Liver (tissue), 9 donors: ENCODE results near the gene DOK5. TPM values are rescaled to one million over a fixed set of nuclear protein-coding genes. Genes with fewer than 3 reads are reported as not detected.

Source experiments
- DNase-seq: peaks from one replicate; pipeline ENCODE4 v3.0.0-alpha.2; 2017; ENCODE audit warnings: low spot score
- H3K27ac ChIP-seq, 2 donors: one replicate each; pipeline ENCODE4 v1.7.0; 2013; ENCODE audit warnings: inconsistent platforms in 2 of 2, low read length in 2 of 2, control low read depth in 1 of 2, low read depth in 1 of 2, mild to moderate bottlenecking in 1 of 2
- H3K27me3 ChIP-seq, 4 donors: one replicate each; pipeline versions ENCODE4 v1.6.1 to v1.7.0; 2013; ENCODE audit warnings: low read length in 3 of 4, inconsistent platforms in 1 of 4, mild to moderate bottlenecking in 1 of 4, moderate library complexity in 1 of 4; ENCODE audit not compliant: control insufficient read depth in 4 of 4, insufficient read depth in 4 of 4
- H3K36me3 ChIP-seq, 4 donors: one replicate each; pipeline versions ENCODE4 v1.6.1 to v1.7.0; 2013; ENCODE audit warnings: low read length in 3 of 4, mild to moderate bottlenecking in 3 of 4, low read depth in 1 of 4, moderate library complexity in 1 of 4; ENCODE audit not compliant: control insufficient read depth in 4 of 4, insufficient read depth in 3 of 4
- H3K4me1 ChIP-seq, 4 donors: one replicate each; pipeline versions ENCODE4 v1.6.1 to v1.7.0; 2013; ENCODE audit warnings: low read length in 3 of 4, mild to moderate bottlenecking in 3 of 4, moderate library complexity in 1 of 4; ENCODE audit not compliant: control insufficient read depth in 4 of 4, insufficient read depth in 4 of 4
- H3K4me3 ChIP-seq, 3 donors: one replicate each; pipeline versions ENCODE4 v1.6.1 to v1.7.0; 2013; ENCODE audit warnings: low read length in 3 of 3, control low read depth in 1 of 3, low read depth in 1 of 3, mild to moderate bottlenecking in 1 of 3
- H3K9ac ChIP-seq, 2 donors: one replicate each; pipeline ENCODE4 v1.7.0; 2013; ENCODE audit warnings: low read length in 2 of 2, mild to moderate bottlenecking in 2 of 2, moderate library complexity in 2 of 2, control low read depth in 1 of 2, low read depth in 1 of 2
- H3K9me3 ChIP-seq, 4 donors: one replicate each; pipeline versions ENCODE4 v1.6.1 to v1.7.0; 2013; ENCODE audit warnings: low read length in 3 of 4; ENCODE audit not compliant: control insufficient read depth in 4 of 4
- ATF3 ChIP-seq: IDR thresholded peaks from 2 replicates; pipeline ENCODE4 v1.6.1; 2016; ENCODE audit warnings: antibody characterized with exemption
- CTCF ChIP-seq: fragments of 150-350 bp; IDR thresholded peaks from 2 replicates; pipeline ENCODE4 v1.5.1; 2017; ENCODE audit warnings: improper control_type of control experiment, low read depth, low read length; ENCODE audit not compliant: missing input control
- EGR1 ChIP-seq, 2 donors: IDR thresholded peaks; 2 replicates each; pipeline ENCODE4 v1.6.1; 2016 to 2018; ENCODE audit warnings: antibody characterized with exemption in 2 of 2, low read depth in 2 of 2
- FOXA1 ChIP-seq: IDR thresholded peaks from 2 replicates; pipeline ENCODE4 v1.6.1; 2016; ENCODE audit warnings: antibody characterized with exemption
- FOXA2 ChIP-seq: IDR thresholded peaks from 2 replicates; pipeline ENCODE4 v1.6.1; 2016; ENCODE audit warnings: antibody characterized with exemption
- GABPA ChIP-seq, 2 donors: IDR thresholded peaks in 1 of 2; conservative IDR thresholded peaks in 1 of 2; 2 replicates each; pipeline ENCODE4 v1.6.1; 2016; ENCODE audit warnings: antibody characterized with exemption in 2 of 2, mild to moderate bottlenecking in 1 of 2, moderate library complexity in 1 of 2
- HNF4A ChIP-seq, 2 donors: conservative IDR thresholded peaks; 2 replicates each; pipeline ENCODE4 v1.6.1; 2016; ENCODE audit warnings: antibody characterized with exemption in 2 of 2, mild to moderate bottlenecking in 2 of 2
- HNF4G ChIP-seq: IDR thresholded peaks from 2 replicates; pipeline ENCODE4 v1.6.1; 2016; ENCODE audit warnings: antibody characterized with exemption
- JUND ChIP-seq, 2 donors: IDR thresholded peaks; 2 replicates each; pipeline ENCODE4 v1.6.1; 2016; ENCODE audit warnings: antibody characterized with exemption in 2 of 2
- NR2F2 ChIP-seq: IDR thresholded peaks from 2 replicates; pipeline ENCODE4 v1.6.1; 2016; ENCODE audit warnings: antibody characterized with exemption
- RAD21 ChIP-seq, 2 donors: IDR thresholded peaks; 2 replicates each; pipeline ENCODE4 v1.6.1; 2016; ENCODE audit warnings: antibody characterized with exemption in 2 of 2, mild to moderate bottlenecking in 2 of 2
- RXRA ChIP-seq, 2 donors: IDR thresholded peaks; 2 replicates each; pipeline ENCODE4 v1.6.1; 2017 to 2018; ENCODE audit warnings: antibody characterized with exemption in 2 of 2, mild to moderate bottlenecking in 1 of 2
- SP1 ChIP-seq: IDR thresholded peaks from 2 replicates; pipeline ENCODE4 v1.6.1; 2018; ENCODE audit warnings: antibody characterized with exemption, mild to moderate bottlenecking
- TAF1 ChIP-seq: conservative IDR thresholded peaks from 2 replicates; pipeline ENCODE4 v1.6.1; 2016; ENCODE audit warnings: antibody characterized with exemption, mild to moderate bottlenecking
- YY1 ChIP-seq: IDR thresholded peaks from 2 replicates; pipeline ENCODE4 v1.6.1; 2016; ENCODE audit warnings: antibody characterized with exemption, mild to moderate bottlenecking
- WGBS: extraction: QIAGEN DNeasy Blood & Tissue Kit; methylation state at CpG from one replicate; pipeline ENCODE4 v1.1.7; 2013; 5-methylcytosine and 5-hydroxymethylcytosine counted together
- polyA plus RNA-seq, 2 donors: library from polyadenylated mRNA; stranded (reverse) in 1 of 2; unstranded in 1 of 2; fragments of 200-250 nt in 1 of 2; fragments of >200 nt in 1 of 2; fragmentation: Nextera tagmentation in 1 of 2; extraction: Ambion mirVana in 1 of 2; gene quantifications; one replicate each; pipeline versions ENCODE4 v1.2.1 to v1.2.3, GENCODE V29; 2013 to 2015
- total RNA-seq, 2 donors: library from RNA; depleted of rRNA; stranded (reverse); fragments of >200 nt; gene quantifications; one replicate each; pipeline ENCODE4 v1.2.3, GENCODE V29; 2014
- TF ChIP-seq, protein P1 (sequence below): IDR thresholded peaks from 2 replicates; pipeline ENCODE4 v1.6.1; 2016; ENCODE audit warnings: antibody characterized with exemption
- TF ChIP-seq, protein P2 (sequence below): IDR thresholded peaks from 2 replicates; pipeline ENCODE4 v1.6.1; 2016; ENCODE audit warnings: antibody characterized with exemption
- TF ChIP-seq, protein P3 (sequence below): IDR thresholded peaks from 2 replicates; pipeline ENCODE4 v1.6.1; 2016; ENCODE audit warnings: antibody characterized with exemption, mild to moderate bottlenecking
- donor health status: healthy.
- donor health status: healthy.
- donor health status: healthy.
- donor health status: healthy.
- donor health status: healthy.

Gene DOK5
- total and polyA plus RNA-seq, 4 donors, result 0.05 to 0.16 (median 0.09) TPM

DNA sequence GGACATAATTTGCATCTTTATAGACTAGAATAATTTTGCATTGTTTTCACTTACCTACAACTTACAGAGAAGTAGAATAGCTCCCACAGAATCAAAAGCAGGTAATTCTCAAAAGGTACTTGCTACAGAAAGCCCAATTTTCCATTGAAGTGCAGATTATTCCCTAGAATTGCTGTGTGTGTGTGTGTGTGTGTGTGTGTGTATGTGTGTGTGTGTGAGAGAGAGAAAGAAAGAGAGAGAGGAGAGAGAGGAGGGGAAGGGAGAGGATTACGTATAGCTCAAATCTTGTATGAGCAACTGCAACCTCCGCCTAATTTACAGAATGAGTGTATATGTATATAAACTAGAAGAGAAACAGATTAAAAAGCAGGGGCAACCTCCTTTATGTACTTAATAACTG is 68.0 kb downstream of the DOK5 start:
- TF ChIP-seq TAF1 (no peak), FOXA1 (no peak), HNF4G (no peak), FOXA2 (no peak), RAD21 (IDR thresholded peaks at IDR 0.05) (no peak), RXRA (IDR thresholded peaks at IDR 0.05) (no peak), NR2F2 (no peak), ATF3 (no peak), JUND (IDR thresholded peaks at IDR 0.05) (no peak), EGR1 (IDR thresholded peaks at IDR 0.05; ENCODE audit: low read depth in 2 of 2) (no peak), CTCF (no peak), HNF4A (conservative IDR thresholded peaks at IDR 0.05) (no peak), YY1 (no peak), GABPA (IDR thresholded peaks at IDR 0.05 in 1 of 2, conservative IDR thresholded peaks at IDR 0.05 in 1 of 2) (no peak), SP1 (no peak)
- TF ChIP-seq, protein P1, sequence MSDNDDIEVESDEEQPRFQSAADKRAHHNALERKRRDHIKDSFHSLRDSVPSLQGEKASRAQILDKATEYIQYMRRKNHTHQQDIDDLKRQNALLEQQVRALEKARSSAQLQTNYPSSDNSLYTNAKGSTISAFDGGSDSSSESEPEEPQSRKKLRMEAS, result no peak
- TF ChIP-seq, protein P2, sequence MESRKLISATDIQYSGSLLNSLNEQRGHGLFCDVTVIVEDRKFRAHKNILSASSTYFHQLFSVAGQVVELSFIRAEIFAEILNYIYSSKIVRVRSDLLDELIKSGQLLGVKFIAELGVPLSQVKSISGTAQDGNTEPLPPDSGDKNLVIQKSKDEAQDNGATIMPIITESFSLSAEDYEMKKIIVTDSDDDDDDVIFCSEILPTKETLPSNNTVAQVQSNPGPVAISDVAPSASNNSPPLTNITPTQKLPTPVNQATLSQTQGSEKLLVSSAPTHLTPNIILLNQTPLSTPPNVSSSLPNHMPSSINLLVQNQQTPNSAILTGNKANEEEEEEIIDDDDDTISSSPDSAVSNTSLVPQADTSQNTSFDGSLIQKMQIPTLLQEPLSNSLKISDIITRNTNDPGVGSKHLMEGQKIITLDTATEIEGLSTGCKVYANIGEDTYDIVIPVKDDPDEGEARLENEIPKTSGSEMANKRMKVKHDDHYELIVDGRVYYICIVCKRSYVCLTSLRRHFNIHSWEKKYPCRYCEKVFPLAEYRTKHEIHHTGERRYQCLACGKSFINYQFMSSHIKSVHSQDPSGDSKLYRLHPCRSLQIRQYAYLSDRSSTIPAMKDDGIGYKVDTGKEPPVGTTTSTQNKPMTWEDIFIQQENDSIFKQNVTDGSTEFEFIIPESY, result no peak
- TF ChIP-seq, protein P3, sequence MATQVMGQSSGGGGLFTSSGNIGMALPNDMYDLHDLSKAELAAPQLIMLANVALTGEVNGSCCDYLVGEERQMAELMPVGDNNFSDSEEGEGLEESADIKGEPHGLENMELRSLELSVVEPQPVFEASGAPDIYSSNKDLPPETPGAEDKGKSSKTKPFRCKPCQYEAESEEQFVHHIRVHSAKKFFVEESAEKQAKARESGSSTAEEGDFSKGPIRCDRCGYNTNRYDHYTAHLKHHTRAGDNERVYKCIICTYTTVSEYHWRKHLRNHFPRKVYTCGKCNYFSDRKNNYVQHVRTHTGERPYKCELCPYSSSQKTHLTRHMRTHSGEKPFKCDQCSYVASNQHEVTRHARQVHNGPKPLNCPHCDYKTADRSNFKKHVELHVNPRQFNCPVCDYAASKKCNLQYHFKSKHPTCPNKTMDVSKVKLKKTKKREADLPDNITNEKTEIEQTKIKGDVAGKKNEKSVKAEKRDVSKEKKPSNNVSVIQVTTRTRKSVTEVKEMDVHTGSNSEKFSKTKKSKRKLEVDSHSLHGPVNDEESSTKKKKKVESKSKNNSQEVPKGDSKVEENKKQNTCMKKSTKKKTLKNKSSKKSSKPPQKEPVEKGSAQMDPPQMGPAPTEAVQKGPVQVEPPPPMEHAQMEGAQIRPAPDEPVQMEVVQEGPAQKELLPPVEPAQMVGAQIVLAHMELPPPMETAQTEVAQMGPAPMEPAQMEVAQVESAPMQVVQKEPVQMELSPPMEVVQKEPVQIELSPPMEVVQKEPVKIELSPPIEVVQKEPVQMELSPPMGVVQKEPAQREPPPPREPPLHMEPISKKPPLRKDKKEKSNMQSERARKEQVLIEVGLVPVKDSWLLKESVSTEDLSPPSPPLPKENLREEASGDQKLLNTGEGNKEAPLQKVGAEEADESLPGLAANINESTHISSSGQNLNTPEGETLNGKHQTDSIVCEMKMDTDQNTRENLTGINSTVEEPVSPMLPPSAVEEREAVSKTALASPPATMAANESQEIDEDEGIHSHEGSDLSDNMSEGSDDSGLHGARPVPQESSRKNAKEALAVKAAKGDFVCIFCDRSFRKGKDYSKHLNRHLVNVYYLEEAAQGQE, result no peak
- no peaks in the 10 kb centered on the region for H3K4me1 ChIP-seq
- 93% methylated on average over 2 of the region's 2 CpGs for WGBS

More for the DNA sequence above, 68.0 kb downstream of the DOK5 start:
- Histone ChIP-seq H3K36me3 (no peaks in the 10 kb centered on the region), H3K4me3 (no peak overlapping the region), H3K27ac (no peak overlapping the region), H3K27me3 (no peaks in the 10 kb centered on the region), H3K9ac (no peak overlapping the region), H3K9me3 (peaks cover 0 to 8% (median 2%) of the 10 kb centered on the region in 4 donors)
- no peak for DNase-seq
